Vagina (tissue), 2 donors: Measurements from ENCODE around the gene FAAH2. TPM values are rescaled to one million over a fixed set of nuclear protein-coding genes. Genes with fewer than 3 reads are reported as not detected.

Experiments used
- DNase-seq, 2 donors: peaks; one replicate each; pipeline ENCODE4 v3.0.0-alpha.2; 2017; ENCODE audit errors: extremely low spot score in 2 of 2
- H3K27ac ChIP-seq: fragments of 200-600 bp; sonication (generic); one replicate; pipeline ENCODE4 v1.5.1; 2019
- H3K27me3 ChIP-seq: fragments of 200-600 bp; sonication (generic); one replicate; pipeline ENCODE4 v1.5.1; 2019
- H3K36me3 ChIP-seq, 2 donors: fragments of 200-600 bp; sonication (generic); one replicate each; pipeline ENCODE4 v1.5.1; 2017 to 2019
- H3K4me1 ChIP-seq: fragments of 200-600 bp; sonication (generic); one replicate; pipeline ENCODE4 v1.5.1; 2019
- H3K4me3 ChIP-seq, 2 donors: fragments of 200-600 bp; sonication (generic); 1 replicate in 1 of 2; 2 replicates in 1 of 2; pipeline ENCODE4 v1.5.1; 2016 to 2019
- H3K9me3 ChIP-seq: fragments of 200-600 bp; sonication (generic); one replicate; pipeline ENCODE4 v1.5.1; 2019
- CTCF ChIP-seq, 3 experiments: fragments of 450-650 bp in 2 of 3; fragments of 200-600 bp in 1 of 3; sonication (generic) in 1 of 3; IDR thresholded peaks; one replicate each; pipeline ENCODE4 v1.5.1; 2017 to 2019; ENCODE audit warnings: antibody characterized with exemption in 3 of 3, mild to moderate bottlenecking in 2 of 3, moderate library complexity in 2 of 3
- POLR2A ChIP-seq, 2 donors: fragments of 450-650 bp; IDR thresholded peaks; one replicate each; pipeline ENCODE4 v1.6.1; 2017; ENCODE audit warnings: antibody characterized with exemption in 2 of 2, mild to moderate bottlenecking in 2 of 2, moderate library complexity in 2 of 2
- POLR2AphosphoS5 ChIP-seq, 2 donors: sonication (generic); formaldehyde crosslinking; IDR thresholded peaks; one replicate each; pipeline ENCODE4 v1.9.0; 2017; ENCODE audit warnings: antibody characterized with exemption in 2 of 2, mild to moderate bottlenecking in 2 of 2, low read depth in 1 of 2; ENCODE audit not compliant: insufficient read depth in 1 of 2
- intact Hi-C: fragments of 100-400 bp; cut with DNase I; formaldehyde crosslinking; loops from one replicate; pipeline ENCODE4 v1.15.1; 2023
- total RNA-seq: library from RNA; depleted of rRNA; stranded (reverse); fragments of >200 nt; gene quantifications from one replicate; pipeline ENCODE4 v1.2.3, GENCODE V29; 2016

The FAAH2 gene
- total RNA-seq, 1 donor from 2014 or later: 10.6 TPM

DNA sequence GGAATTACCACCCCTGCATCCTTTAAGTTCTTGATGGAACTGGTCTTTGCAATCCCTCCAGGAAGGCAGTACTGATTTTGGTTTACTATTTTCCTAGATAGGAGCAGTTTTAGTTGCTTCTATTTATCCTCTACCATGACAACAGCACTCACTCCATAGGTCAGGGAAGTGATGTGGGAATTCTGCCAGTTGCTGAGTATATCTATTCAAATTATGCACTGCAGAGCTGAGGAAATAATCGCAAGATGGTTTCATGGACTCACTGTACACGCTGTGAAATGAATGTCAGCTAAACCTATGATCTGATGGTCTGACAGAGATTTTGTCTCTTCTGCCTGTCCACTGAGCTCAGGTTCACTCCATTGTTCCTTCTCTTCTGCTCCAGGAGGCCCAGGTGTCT is 135.8 kb downstream of the FAAH2 start:
- H3K36me3 ChIP-seq: no peaks in the 10 kb centered on the region
- no peak overlapping the region for H3K4me3 ChIP-seq
- no peak overlapping the region for H3K27ac ChIP-seq
- TF ChIP-seq CTCF (IDR thresholded peaks at IDR 0.05) (no peak), POLR2AphosphoS5 (IDR thresholded peaks at IDR 0.05; ENCODE audit: insufficient read depth in 1 of 2, low read depth in 1 of 2) (no peak), POLR2A (IDR thresholded peaks at IDR 0.05) (no peak)
- no peaks in the 10 kb centered on the region for H3K9me3 ChIP-seq
- intact Hi-C loops: no loop called here
- DNase-seq: no peak
- H3K27me3 ChIP-seq: no peaks in the 10 kb centered on the region
- H3K4me1 ChIP-seq: no peaks in the 10 kb centered on the region

DNA sequence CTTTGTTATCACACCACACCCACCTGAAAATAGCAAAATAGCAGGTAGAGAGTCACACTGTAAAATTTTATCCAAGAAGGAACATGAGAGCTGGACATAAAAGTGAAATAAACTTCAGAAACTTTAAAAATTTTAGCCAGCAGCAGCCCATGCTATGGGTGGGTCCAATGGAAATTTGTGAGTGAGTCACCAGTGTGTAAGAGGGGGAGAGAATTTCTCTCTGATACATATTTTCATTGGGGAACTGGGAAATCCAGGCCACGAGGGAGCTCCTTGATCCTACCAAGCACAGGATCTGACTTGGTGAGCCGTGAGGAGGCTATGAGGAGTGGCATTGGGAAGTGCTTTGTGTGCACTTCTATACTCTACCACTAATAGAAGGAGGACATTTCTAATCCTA is 136.3 kb downstream of the FAAH2 start:
- intact Hi-C loops: no loop called here
- H3K4me1 ChIP-seq: no peaks in the 10 kb centered on the region
- TF ChIP-seq POLR2A (IDR thresholded peaks at IDR 0.05): no peak
- no peak for TF ChIP-seq POLR2AphosphoS5 (IDR thresholded peaks at IDR 0.05; ENCODE audit: insufficient read depth in 1 of 2, low read depth in 1 of 2)
- no peak for TF ChIP-seq CTCF (IDR thresholded peaks at IDR 0.05)

GRCh38 chrX:57445076-57445475 is 158.6 kb downstream of the FAAH2 start:
- Histone ChIP-seq H3K27ac (no peak overlapping the region), H3K9me3 (no peaks in the 10 kb centered on the region), H3K4me3 (no peak overlapping the region), H3K36me3 (no peaks in the 10 kb centered on the region), H3K27me3 (no peaks in the 10 kb centered on the region), H3K4me1 (no peaks in the 10 kb centered on the region)
- no peak for DNase-seq
- no peak for TF ChIP-seq CTCF (IDR thresholded peaks at IDR 0.05)
- TF ChIP-seq POLR2AphosphoS5 (IDR thresholded peaks at IDR 0.05; ENCODE audit: insufficient read depth in 1 of 2, low read depth in 1 of 2): no peak
- TF ChIP-seq POLR2A (IDR thresholded peaks at IDR 0.05): no peak
- intact Hi-C loops: no loop called here

More for the DNA sequence above, 136.3 kb downstream of the FAAH2 start:
- H3K4me3 ChIP-seq: no peak overlapping the region
- H3K27me3 ChIP-seq: no peaks in the 10 kb centered on the region
- no peaks in the 10 kb centered on the region for H3K36me3 ChIP-seq
- no peak for DNase-seq
- no peak overlapping the region for H3K27ac ChIP-seq
- no peaks in the 10 kb centered on the region for H3K9me3 ChIP-seq

DNA sequence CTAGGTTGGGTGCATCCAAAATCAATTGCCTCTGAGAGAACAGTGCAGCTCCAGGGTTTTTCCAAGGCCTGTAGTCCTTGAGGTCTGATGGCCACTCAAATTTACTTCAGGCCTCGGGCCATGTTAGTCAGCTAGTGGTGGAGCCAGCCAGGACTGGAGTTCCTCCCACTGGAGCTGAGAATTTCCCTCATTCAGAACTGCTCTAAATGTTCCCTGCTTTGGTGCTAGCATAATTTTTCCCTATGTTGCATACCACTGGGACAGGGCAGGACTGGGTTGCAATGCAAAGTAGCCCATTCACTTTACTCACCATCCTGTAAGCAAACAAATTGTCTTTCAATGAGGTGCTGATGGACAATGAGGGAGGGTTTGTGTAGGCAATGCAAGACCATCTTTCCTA is 159.3 kb downstream of the FAAH2 start:
- Histone ChIP-seq H3K9me3 (no peaks in the 10 kb centered on the region), H3K36me3 (no peaks in the 10 kb centered on the region), H3K4me3 (no peak overlapping the region), H3K4me1 (no peaks in the 10 kb centered on the region), H3K27ac (no peak overlapping the region), H3K27me3 (no peaks in the 10 kb centered on the region)
- TF ChIP-seq POLR2A (IDR thresholded peaks at IDR 0.05) (no peak), POLR2AphosphoS5 (IDR thresholded peaks at IDR 0.05; ENCODE audit: insufficient read depth in 1 of 2, low read depth in 1 of 2) (no peak), CTCF (IDR thresholded peaks at IDR 0.05) (no peak)
- intact Hi-C loops: no loop called here
- DNase-seq: no peak

GRCh38 chrX:57447856-57448255 is 161.3 kb downstream of the FAAH2 start:
- Histone ChIP-seq H3K4me1 (no peaks in the 10 kb centered on the region), H3K27ac (no peak overlapping the region), H3K27me3 (no peaks in the 10 kb centered on the region), H3K36me3 (no peaks in the 10 kb centered on the region), H3K4me3 (no peak overlapping the region), H3K9me3 (no peaks in the 10 kb centered on the region)
- no peak for DNase-seq
- intact Hi-C loops: no loop called here
- TF ChIP-seq POLR2AphosphoS5 (IDR thresholded peaks at IDR 0.05; ENCODE audit: insufficient read depth in 1 of 2, low read depth in 1 of 2): no peak
- TF ChIP-seq CTCF (IDR thresholded peaks at IDR 0.05): no peak
- TF ChIP-seq POLR2A (IDR thresholded peaks at IDR 0.05): no peak
